HepG2 (cell line): ENCODE data around the gene DUSP16. TPM values are rescaled to one million over a fixed set of nuclear protein-coding genes. Genes with fewer than 3 reads are reported as not detected.

Experiments
- ATF1 ChIP-seq: IDR thresholded peaks from 2 replicates; pipeline ENCODE4 v1.6.1; 2016; ENCODE audit warnings: mild to moderate bottlenecking, control low read depth
- CBFB ChIP-seq: sonication (generic); formaldehyde crosslinking; IDR thresholded peaks from 2 replicates; pipeline ENCODE4 v1.4.0; 2020; ENCODE audit warnings: missing genetic modification reagents
- CREB3 ChIP-seq: sonication (generic); formaldehyde crosslinking; IDR thresholded peaks from 2 replicates; pipeline ENCODE4 v1.5.0; 2020; ENCODE audit warnings: missing genetic modification reagents
- DRAP1 ChIP-seq: IDR thresholded peaks from 2 replicates; pipeline ENCODE4 v1.6.1; 2016; ENCODE audit warnings: missing genetic modification reagents, missing compliant biosample characterization
- FOXA1 ChIP-seq, 2 experiments: fragments of 450-650 bp in 1 of 2; sonication (generic) in 1 of 2; formaldehyde crosslinking in 1 of 2; IDR thresholded peaks; 2 replicates each; pipeline versions ENCODE4 v1.4.0 to v1.6.1; 2016 to 2020; ENCODE audit warnings: missing genetic modification reagents in 1 of 2
- GFI1 ChIP-seq: sonication (generic); formaldehyde crosslinking; IDR thresholded peaks from 2 replicates; pipeline ENCODE4 v1.5.0; 2020; ENCODE audit warnings: missing genetic modification reagents, mild to moderate bottlenecking, borderline replicate concordance
- HHEX ChIP-seq: IDR thresholded peaks from 2 replicates; pipeline ENCODE4 v1.6.1; 2016; ENCODE audit warnings: control low read depth
- HOXA5 ChIP-seq: sonication (generic); formaldehyde crosslinking; IDR thresholded peaks from 2 replicates; pipeline ENCODE4 v1.4.0; 2020; ENCODE audit warnings: missing genetic modification reagents
- PHF8 ChIP-seq: sonication (generic); formaldehyde crosslinking; IDR thresholded peaks from 2 replicates; pipeline ENCODE4 v1.5.0; 2020; ENCODE audit warnings: missing genetic modification reagents
- REXO4 ChIP-seq: sonication (generic); formaldehyde crosslinking; IDR thresholded peaks from 2 replicates; pipeline ENCODE4 v1.8.0; 2022; ENCODE audit warnings: missing genetic modification reagents, mild to moderate bottlenecking, borderline replicate concordance
- SSRP1 ChIP-seq: IDR thresholded peaks from 2 replicates; pipeline ENCODE4 v1.6.1; 2016; ENCODE audit warnings: control low read depth
- TP53 ChIP-seq: sonication (generic); formaldehyde crosslinking; conservative IDR thresholded peaks from 2 replicates; pipeline ENCODE4 v1.4.0; 2020; ENCODE audit warnings: missing genetic modification reagents
- ZBTB20 ChIP-seq: sonication (generic); formaldehyde crosslinking; IDR thresholded peaks from 2 replicates; pipeline ENCODE4 v1.8.1; 2023; ENCODE audit warnings: missing genetic modification reagents, low read depth, mild to moderate bottlenecking, borderline replicate concordance
- ZNF121 ChIP-seq: sonication (generic); formaldehyde crosslinking; IDR thresholded peaks from 2 replicates; pipeline ENCODE4 v1.5.0; 2020; ENCODE audit warnings: mild to moderate bottlenecking, missing genetic modification reagents
- ZNF282 ChIP-seq: fragments of 450-650 bp; IDR thresholded peaks from 2 replicates; pipeline ENCODE4 v1.6.1; 2018; ENCODE audit not compliant: partially characterized antibody
- ZNF496 ChIP-seq: sonication (generic); formaldehyde crosslinking; IDR thresholded peaks from 2 replicates; pipeline ENCODE4 v1.8.1; 2023; ENCODE audit warnings: mild to moderate bottlenecking, moderate library complexity, missing genetic modification reagents; ENCODE audit not compliant: insufficient replicate concordance
- ZNF556 ChIP-seq: sonication (generic); formaldehyde crosslinking; IDR thresholded peaks from 2 replicates; pipeline ENCODE4 v1.4.0; 2020; ENCODE audit warnings: mild to moderate bottlenecking, missing genetic modification reagents, borderline replicate concordance
- ZNF879 ChIP-seq: sonication (generic); formaldehyde crosslinking; IDR thresholded peaks from 2 replicates; pipeline ENCODE4 v1.8.1; 2023; ENCODE audit warnings: missing genetic modification reagents
- ZNF891 ChIP-seq: sonication (generic); formaldehyde crosslinking; IDR thresholded peaks from 2 replicates; pipeline ENCODE4 v1.5.0; 2020; ENCODE audit warnings: mild to moderate bottlenecking, missing genetic modification reagents
- ZSCAN12 ChIP-seq: sonication (generic); formaldehyde crosslinking; IDR thresholded peaks from 2 replicates; pipeline ENCODE4 v1.9.0; 2021; ENCODE audit warnings: mild to moderate bottlenecking, missing genetic modification reagents
- ZSCAN22 ChIP-seq: sonication (generic); formaldehyde crosslinking; IDR thresholded peaks from 2 replicates; pipeline ENCODE4 v1.4.0; 2020; ENCODE audit warnings: mild to moderate bottlenecking, missing genetic modification reagents
- polyA plus RNA-seq, 8 experiments: library from polyadenylated mRNA; depleted of rRNA in 3 of 8; stranded (reverse) in 7 of 8; unstranded in 1 of 8; fragments of >200 nt; fragmentation: Illumina TruSeq in 4 of 8; extraction: Trizol in 4 of 8; gene quantifications; 2 replicates each; pipeline versions ENCODE4 v1.2.1 to v1.2.3, GENCODE V29; 2011 to 2016; ENCODE audit warnings: low read depth in 4 of 8, missing spikeins in 1 of 8, mixed read lengths in 1 of 8; ENCODE audit not compliant: insufficient read depth in 1 of 8
- total RNA-seq, 5 experiments: library from RNA; depleted of rRNA; stranded (reverse); fragments of >200 nt; fragmentation: Illumina TruSeq; extraction: Trizol; gene quantifications; 2 replicates each; pipeline ENCODE4 v1.2.3, GENCODE V29; 2016; ENCODE audit warnings: low read depth in 1 of 5
- TF ChIP-seq, protein P1 (sequence below): IDR thresholded peaks from 2 replicates; pipeline ENCODE4 v1.6.1; 2016; ENCODE audit warnings: low read depth
- TF ChIP-seq, protein P2 (sequence below): sonication (generic); formaldehyde crosslinking; IDR thresholded peaks from 2 replicates; pipeline ENCODE4 v1.4.0; 2020; ENCODE audit warnings: missing genetic modification reagents

DUSP16 gene
- total and polyA plus RNA-seq, 2 of the 13 experiments (the other 11 are each of a cell fraction or from before 2014, with no cell fraction given): 45.7 to 46.6 TPM

- TF ChIP-seq, protein P1, sequence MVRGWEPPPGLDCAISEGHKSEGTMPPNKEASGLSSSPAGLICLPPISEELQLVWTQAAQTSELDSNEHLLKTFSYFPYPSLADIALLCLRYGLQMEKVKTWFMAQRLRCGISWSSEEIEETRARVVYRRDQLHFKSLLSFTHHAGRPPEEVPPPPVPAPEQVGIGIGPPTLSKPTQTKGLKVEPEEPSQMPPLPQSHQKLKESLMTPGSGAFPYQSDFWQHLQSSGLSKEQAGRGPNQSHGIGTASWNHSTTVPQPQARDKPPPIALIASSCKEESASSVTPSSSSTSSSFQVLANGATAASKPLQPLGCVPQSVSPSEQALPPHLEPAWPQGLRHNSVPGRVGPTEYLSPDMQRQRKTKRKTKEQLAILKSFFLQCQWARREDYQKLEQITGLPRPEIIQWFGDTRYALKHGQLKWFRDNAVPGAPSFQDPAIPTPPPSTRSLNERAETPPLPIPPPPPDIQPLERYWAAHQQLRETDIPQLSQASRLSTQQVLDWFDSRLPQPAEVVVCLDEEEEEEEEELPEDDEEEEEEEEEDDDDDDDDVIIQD (CRISPR knock-in tag): no peak
- no peak for TF ChIP-seq ZSCAN12 (CRISPR knock-in tag)
- no peak for TF ChIP-seq TP53
- no peak for TF ChIP-seq HHEX (CRISPR knock-in tag)
- TF ChIP-seq ATF1 (CRISPR knock-in tag): no peak
- no peak for TF ChIP-seq REXO4
- no peak for TF ChIP-seq ZNF496
- TF ChIP-seq, protein P2, sequence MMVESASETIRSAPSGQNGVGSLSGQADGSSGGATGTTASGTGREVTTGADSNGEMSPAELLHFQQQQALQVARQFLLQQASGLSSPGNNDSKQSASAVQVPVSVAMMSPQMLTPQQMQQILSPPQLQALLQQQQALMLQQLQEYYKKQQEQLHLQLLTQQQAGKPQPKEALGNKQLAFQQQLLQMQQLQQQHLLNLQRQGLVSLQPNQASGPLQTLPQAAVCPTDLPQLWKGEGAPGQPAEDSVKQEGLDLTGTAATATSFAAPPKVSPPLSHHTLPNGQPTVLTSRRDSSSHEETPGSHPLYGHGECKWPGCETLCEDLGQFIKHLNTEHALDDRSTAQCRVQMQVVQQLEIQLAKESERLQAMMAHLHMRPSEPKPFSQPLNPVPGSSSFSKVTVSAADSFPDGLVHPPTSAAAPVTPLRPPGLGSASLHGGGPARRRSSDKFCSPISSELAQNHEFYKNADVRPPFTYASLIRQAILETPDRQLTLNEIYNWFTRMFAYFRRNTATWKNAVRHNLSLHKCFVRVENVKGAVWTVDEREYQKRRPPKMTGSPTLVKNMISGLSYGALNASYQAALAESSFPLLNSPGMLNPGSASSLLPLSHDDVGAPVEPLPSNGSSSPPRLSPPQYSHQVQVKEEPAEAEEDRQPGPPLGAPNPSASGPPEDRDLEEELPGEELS (CRISPR knock-in tag): peak; percentile 77
- 0 out of 2 replicates have a peak, but pooled peaks have one; percentile 24 for TF ChIP-seq ZBTB20 (CRISPR knock-in tag)
- peak; percentile 62; the same call in 1 of the 2 replicates for TF ChIP-seq DRAP1 (CRISPR knock-in tag)
- TF ChIP-seq PHF8 (CRISPR knock-in tag): no peak
- no peak; the same call in 1 of the 2 replicates for TF ChIP-seq ZNF879 (CRISPR knock-in tag)
- no peak for TF ChIP-seq ZNF282
- no peak for TF ChIP-seq ZNF121
- TF ChIP-seq FOXA1 (IDR thresholded peaks at IDR 0.05): no peak
- TF ChIP-seq FOXA1 (CRISPR knock-in tag; IDR thresholded peaks at IDR 0.05): peak; percentile 7; the same call in 1 of the 2 replicates
- no peak for TF ChIP-seq HOXA5 (CRISPR knock-in tag)
- no peak for TF ChIP-seq CREB3 (CRISPR knock-in tag)
- TF ChIP-seq GFI1: peak; percentile 35; the same call in 1 of the 2 replicates
- TF ChIP-seq ZNF891 (CRISPR knock-in tag): no peak
- no peak for TF ChIP-seq ZNF556 (CRISPR knock-in tag)
- TF ChIP-seq ZSCAN22: no peak
- TF ChIP-seq CBFB (CRISPR knock-in tag): no peak
- no peak for TF ChIP-seq SSRP1 (CRISPR knock-in tag)
Observed at GRCh38 chr12:12560587-12561370, 1.9 kb downstream of the DUSP16 start (continued).
